Endodermal cell (in vitro differentiated cells): ENCODE measurements around the gene TIMM44. TPM values are rescaled to one million over a fixed set of nuclear protein-coding genes. Genes with fewer than 3 reads are reported as not detected.

Source experiments
- DNase-seq: peaks from one replicate; pipeline ENCODE4 v3.0.0-alpha.2; 2017
- H3K27ac ChIP-seq: 2 replicates; pipeline ENCODE4 v1.5.1; 2013; ENCODE audit warnings: mild to moderate bottlenecking, low read depth, low read length, moderate library complexity
- H3K27me3 ChIP-seq: 2 replicates; pipeline ENCODE4 v1.6.1; 2013; ENCODE audit warnings: mild to moderate bottlenecking, low read length, moderate library complexity; ENCODE audit not compliant: insufficient read depth, control insufficient read depth, poor library complexity, severe bottlenecking
- H3K36me3 ChIP-seq: 2 replicates; pipeline ENCODE4 v1.7.0; 2013; ENCODE audit warnings: mild to moderate bottlenecking, low read length, moderate library complexity; ENCODE audit not compliant: control insufficient read depth, insufficient read depth
- H3K4me1 ChIP-seq: one replicate; pipeline ENCODE4 v1.7.0; 2013; ENCODE audit warnings: low read length; ENCODE audit not compliant: control insufficient read depth, insufficient read depth
- H3K4me3 ChIP-seq: 2 replicates; pipeline ENCODE4 v1.5.1; 2013; ENCODE audit warnings: mild to moderate bottlenecking, low read length, moderate library complexity
- H3K9ac ChIP-seq: 2 replicates; pipeline ENCODE4 v1.6.1; 2013; ENCODE audit warnings: mild to moderate bottlenecking, low read length, moderate library complexity; ENCODE audit not compliant: poor library complexity, severe bottlenecking; ENCODE audit errors: extremely low read depth
- H3K9me3 ChIP-seq: 2 replicates; pipeline ENCODE4 v1.6.1; 2013; ENCODE audit warnings: mild to moderate bottlenecking, low read length, moderate library complexity; ENCODE audit not compliant: control insufficient read depth
- H3K27ac Mint-ChIP-seq: 2 replicates; pipeline ENCODE4 v1.8.0; 2020; ENCODE audit warnings: mixed read lengths
- H3K27me3 Mint-ChIP-seq: 2 replicates; pipeline ENCODE4 v1.8.0; 2021; ENCODE audit warnings: mild to moderate bottlenecking, mixed read lengths; ENCODE audit not compliant: insufficient read depth
- H3K36me3 Mint-ChIP-seq: 2 replicates; pipeline ENCODE4 v1.8.0; 2020; ENCODE audit warnings: low read depth, mixed read lengths
- H3K4me1 Mint-ChIP-seq: 2 replicates; pipeline ENCODE4 v1.8.0; 2020; ENCODE audit warnings: mixed read lengths
- H3K4me3 Mint-ChIP-seq: 2 replicates; pipeline ENCODE4 v1.8.0; 2020; ENCODE audit warnings: mild to moderate bottlenecking, moderate library complexity, mixed read lengths
- H3K9me3 Mint-ChIP-seq: 2 replicates; pipeline ENCODE4 v1.8.0; 2020; ENCODE audit warnings: mild to moderate bottlenecking, mixed read lengths
- CTCF ChIP-seq: fragments of 200-600 bp; sonication (generic); conservative IDR thresholded peaks from 2 replicates; pipeline ENCODE4 v1.5.0; 2021; ENCODE audit warnings: antibody characterized with exemption, mild to moderate bottlenecking
- WGBS, 2 experiments: methylation state at CpG; one replicate each; pipeline versions ENCODE4 v1.1.5 to v1.1.7; 2013; ENCODE audit warnings: missing lambda C conversion rate in 2 of 2, mixed read lengths in 1 of 2; ENCODE audit not compliant: insufficient coverage in 1 of 2, insufficient read length in 1 of 2; 5-methylcytosine and 5-hydroxymethylcytosine counted together
- total RNA-seq, 2 donors: library from RNA; stranded (reverse); fragmentation: NEBNext Ultra II Directional in 1 of 2; extraction: Animal tissue kit (Norgen Biotek cat#: 25700) in 1 of 2; gene quantifications; 2 replicates in 1 of 2; 3 replicates in 1 of 2; pipeline ENCODE4 v1.2.1, GENCODE V29; 2021

The TIMM44 gene
- total RNA-seq, 2 donors from 2014 or later: 78.1 to 80.0 TPM

- H3K27me3 Mint-ChIP-seq: peaks cover 49% of the 10 kb centered on the region
- peaks cover 44% of the 10 kb centered on the region for H3K27me3 ChIP-seq
Measured at GRCh38 chr19:7916103-7916954, 27.1 kb downstream of the TIMM44 start.

GRCh38 chr19:7915250-7916102 lies 28.0 kb downstream of the TIMM44 start:
- 70 to 76% methylated on average over 21 to 24 of the region's 24 CpGs for WGBS, 2 experiments
- Mint-ChIP-seq H3K27me3 (peaks cover 49% of the 10 kb centered on the region), H3K9me3 (no peaks in the 10 kb centered on the region), H3K36me3 (peaks cover 16% of the 10 kb centered on the region), H3K4me1 (peaks cover 6% of the 10 kb centered on the region), H3K4me3 (peak overlapping the region; percentile 53), H3K27ac (no peak overlapping the region)
- H3K9me3 ChIP-seq: no peaks in the 10 kb centered on the region
- TF ChIP-seq CTCF: no peak
- no peak overlapping the region for H3K27ac ChIP-seq
- DNase-seq: no peak
- no peak overlapping the region for H3K4me3 ChIP-seq
- no peak overlapping the region for H3K9ac ChIP-seq
- H3K36me3 ChIP-seq: peaks cover 11% of the 10 kb centered on the region
- H3K4me1 ChIP-seq: no peaks in the 10 kb centered on the region
- H3K27me3 ChIP-seq: peaks cover 44% of the 10 kb centered on the region

More at GRCh38 chr19:7916103-7916954, 27.1 kb downstream of the TIMM44 start:
- DNase-seq: peak; percentile 85
- Mint-ChIP-seq H3K9me3 (no peaks in the 10 kb centered on the region), H3K4me1 (peaks cover 6% of the 10 kb centered on the region), H3K27ac (no peak overlapping the region), H3K4me3 (peak overlapping the region; percentile 53), H3K36me3 (peaks cover 11% of the 10 kb centered on the region)
- Histone ChIP-seq H3K27ac (no peak overlapping the region), H3K9ac (no peak overlapping the region), H3K36me3 (peaks cover 6% of the 10 kb centered on the region), H3K9me3 (no peaks in the 10 kb centered on the region), H3K4me3 (no peak overlapping the region), H3K4me1 (peaks cover 4% of the 10 kb centered on the region)
- WGBS, 2 experiments: 1 to 2% methylated on average over 30 to 104 of the region's 104 CpGs
- peak; percentile 58 for TF ChIP-seq CTCF

GRCh38 chr19:7914598-7915045 lies 28.8 kb downstream of the TIMM44 start, which contains the start of gene TGFBR3L:
TGFBR3L (plus strand) TSS chr19:7914830.
- peaks cover 15% of the 10 kb centered on the region for H3K36me3 ChIP-seq
- H3K27me3 Mint-ChIP-seq: peaks cover 47% of the 10 kb centered on the region
- peaks cover 17% of the 10 kb centered on the region for H3K36me3 Mint-ChIP-seq
- H3K9ac ChIP-seq: no peak within 1 kb of the TSS
- H3K27me3 ChIP-seq: peaks cover 44% of the 10 kb centered on the region
- no peak within 1 kb of the TSS for H3K27ac Mint-ChIP-seq
- H3K4me1 Mint-ChIP-seq: peaks cover 3% of the 10 kb centered on the region
- no peak within 1 kb of the TSS for H3K4me3 ChIP-seq
- WGBS, 2 experiments: 88 to 94% methylated on average over 10 to 12 of the region's 12 CpGs
- H3K9me3 ChIP-seq: no peaks in the 10 kb centered on the region
- TF ChIP-seq CTCF: no peak
- H3K9me3 Mint-ChIP-seq: no peaks in the 10 kb centered on the region
- no peak within 1 kb of the TSS for H3K27ac ChIP-seq
- peak within 1 kb of the TSS; percentile 53 for H3K4me3 Mint-ChIP-seq
- DNase-seq: no peak
- H3K4me1 ChIP-seq: no peaks in the 10 kb centered on the region
